C4-2B (cell line): ENCODE data around the gene ZP1.

Experiments used
- H3K27ac ChIP-seq: fragments of 450-650 bp; 2 replicates; pipeline ENCODE4 v1.5.1; 2017
- ZFX ChIP-seq: fragments of 450-650 bp; IDR thresholded peaks from 2 replicates; pipeline ENCODE4 v1.6.1; 2017
- TF ChIP-seq, protein P1 (sequence below): fragments of 450-650 bp; conservative IDR thresholded peaks from 2 replicates; pipeline ENCODE4 v1.5.1; 2017; ENCODE audit warnings: mild to moderate bottlenecking

ZP1 gene

DNA sequence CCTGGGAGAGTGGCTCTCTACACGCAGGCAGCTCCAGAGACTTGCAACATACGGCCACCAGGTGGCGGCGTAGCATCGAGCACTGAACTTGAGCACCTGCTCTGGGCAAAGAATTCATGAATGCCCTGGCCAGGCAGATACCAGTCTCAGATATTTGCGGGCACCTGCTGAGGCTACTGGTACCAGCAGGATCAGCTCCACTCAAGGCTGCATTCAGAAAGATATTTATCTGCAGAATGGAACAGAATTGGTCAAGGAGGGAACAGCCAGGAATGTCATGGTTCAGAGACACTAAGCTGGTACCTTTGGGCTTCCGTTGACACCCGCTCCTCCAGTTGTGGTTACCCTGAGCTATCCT lies 36.2 kb upstream of the ZP1 start:
- TF ChIP-seq, protein P1, sequence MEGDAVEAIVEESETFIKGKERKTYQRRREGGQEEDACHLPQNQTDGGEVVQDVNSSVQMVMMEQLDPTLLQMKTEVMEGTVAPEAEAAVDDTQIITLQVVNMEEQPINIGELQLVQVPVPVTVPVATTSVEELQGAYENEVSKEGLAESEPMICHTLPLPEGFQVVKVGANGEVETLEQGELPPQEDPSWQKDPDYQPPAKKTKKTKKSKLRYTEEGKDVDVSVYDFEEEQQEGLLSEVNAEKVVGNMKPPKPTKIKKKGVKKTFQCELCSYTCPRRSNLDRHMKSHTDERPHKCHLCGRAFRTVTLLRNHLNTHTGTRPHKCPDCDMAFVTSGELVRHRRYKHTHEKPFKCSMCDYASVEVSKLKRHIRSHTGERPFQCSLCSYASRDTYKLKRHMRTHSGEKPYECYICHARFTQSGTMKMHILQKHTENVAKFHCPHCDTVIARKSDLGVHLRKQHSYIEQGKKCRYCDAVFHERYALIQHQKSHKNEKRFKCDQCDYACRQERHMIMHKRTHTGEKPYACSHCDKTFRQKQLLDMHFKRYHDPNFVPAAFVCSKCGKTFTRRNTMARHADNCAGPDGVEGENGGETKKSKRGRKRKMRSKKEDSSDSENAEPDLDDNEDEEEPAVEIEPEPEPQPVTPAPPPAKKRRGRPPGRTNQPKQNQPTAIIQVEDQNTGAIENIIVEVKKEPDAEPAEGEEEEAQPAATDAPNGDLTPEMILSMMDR, result peak; percentile 97
- TF ChIP-seq ZFX, result no peak

DNA sequence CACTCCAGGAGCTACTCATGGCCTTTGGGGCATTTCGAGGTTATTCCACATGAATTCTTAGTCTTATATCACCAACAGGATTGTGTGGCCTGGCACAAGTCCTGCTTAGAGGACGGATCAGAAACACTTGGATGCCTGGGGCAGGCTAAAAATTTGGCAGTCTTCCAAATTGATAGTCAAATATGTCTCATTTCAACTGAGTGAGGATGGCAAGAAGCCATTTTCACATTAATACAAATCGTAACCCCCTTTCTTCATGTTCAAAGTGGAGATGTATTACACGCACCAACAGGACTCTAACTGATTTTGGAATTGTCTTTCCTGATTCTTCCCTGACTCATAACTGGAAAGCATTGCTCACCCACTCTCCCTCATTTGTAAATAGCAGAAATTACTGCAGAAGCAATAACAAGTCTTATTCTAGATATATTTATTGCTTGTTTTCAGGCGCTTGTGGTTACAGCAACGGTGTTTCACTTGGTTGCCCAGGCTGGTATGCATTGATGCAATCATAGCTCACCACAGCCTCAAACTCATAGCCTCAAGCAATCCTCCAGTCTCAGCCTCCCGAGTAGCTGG lies 35.8 kb upstream of the ZP1 start:
- no peak overlapping the region for H3K27ac ChIP-seq
- TF ChIP-seq, protein P1, result no peak
- no peak for TF ChIP-seq ZFX

More for the DNA sequence above, 36.2 kb upstream of the ZP1 start:
- H3K27ac ChIP-seq, result no peak overlapping the region

DNA sequence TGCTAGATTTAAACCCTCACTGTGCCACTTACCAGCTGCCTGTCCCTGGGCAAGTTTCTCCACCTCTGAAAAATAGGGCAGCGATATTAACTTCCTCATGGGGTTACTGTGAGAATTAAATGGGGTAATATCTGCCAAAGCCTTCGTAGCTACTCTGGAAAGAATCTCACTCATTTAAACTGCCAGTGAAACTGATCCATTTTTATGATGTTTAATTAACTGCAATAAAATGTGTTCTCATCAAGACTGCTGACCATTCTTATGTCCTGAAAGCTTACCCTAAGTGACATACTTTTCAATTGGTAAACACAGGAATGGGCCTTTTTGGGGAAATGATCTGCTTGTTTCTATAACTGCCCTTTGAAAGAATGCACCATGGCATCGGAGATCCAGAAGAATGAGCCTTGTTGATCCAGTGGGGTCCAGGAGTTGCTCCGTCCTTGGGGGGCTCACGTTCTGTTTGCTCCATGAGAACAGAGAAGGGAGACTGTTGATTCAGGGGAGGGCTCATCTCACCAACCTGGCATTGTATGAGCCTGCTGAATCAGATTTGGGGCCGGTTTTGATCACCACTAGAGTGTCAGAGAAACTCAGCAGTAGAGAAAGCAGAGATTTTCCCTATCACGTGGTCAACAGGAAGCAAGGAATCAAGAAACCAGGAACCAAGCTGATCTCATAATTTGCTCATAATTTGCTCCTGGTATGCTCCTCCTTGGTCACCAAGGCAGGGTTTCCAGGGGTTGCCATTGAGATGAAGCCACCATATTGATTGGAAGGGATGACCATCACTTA lies 32.4 kb upstream of the ZP1 start:
- TF ChIP-seq, protein P1, result no peak
- TF ChIP-seq ZFX, result no peak
- peak overlapping the region; percentile 75 for H3K27ac ChIP-seq

DNA sequence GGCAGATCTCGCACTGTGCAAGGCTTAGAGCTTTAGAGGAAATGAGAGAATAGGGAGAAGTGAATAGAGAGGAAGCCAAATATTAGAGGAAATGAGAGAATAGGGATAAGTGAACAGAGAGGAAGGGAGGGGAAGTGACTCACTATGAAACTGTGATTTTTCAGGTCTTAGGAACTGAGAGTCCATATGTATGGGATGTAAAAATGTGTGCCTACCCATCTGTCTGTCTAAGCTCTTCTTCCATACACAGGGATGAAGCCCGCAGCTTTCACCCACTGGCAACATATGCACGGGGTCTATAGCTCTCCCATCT lies 31.9 kb upstream of the ZP1 start:
- H3K27ac ChIP-seq, result peak overlapping the region; percentile 75
- TF ChIP-seq, protein P1, result no peak
- no peak for TF ChIP-seq ZFX

DNA sequence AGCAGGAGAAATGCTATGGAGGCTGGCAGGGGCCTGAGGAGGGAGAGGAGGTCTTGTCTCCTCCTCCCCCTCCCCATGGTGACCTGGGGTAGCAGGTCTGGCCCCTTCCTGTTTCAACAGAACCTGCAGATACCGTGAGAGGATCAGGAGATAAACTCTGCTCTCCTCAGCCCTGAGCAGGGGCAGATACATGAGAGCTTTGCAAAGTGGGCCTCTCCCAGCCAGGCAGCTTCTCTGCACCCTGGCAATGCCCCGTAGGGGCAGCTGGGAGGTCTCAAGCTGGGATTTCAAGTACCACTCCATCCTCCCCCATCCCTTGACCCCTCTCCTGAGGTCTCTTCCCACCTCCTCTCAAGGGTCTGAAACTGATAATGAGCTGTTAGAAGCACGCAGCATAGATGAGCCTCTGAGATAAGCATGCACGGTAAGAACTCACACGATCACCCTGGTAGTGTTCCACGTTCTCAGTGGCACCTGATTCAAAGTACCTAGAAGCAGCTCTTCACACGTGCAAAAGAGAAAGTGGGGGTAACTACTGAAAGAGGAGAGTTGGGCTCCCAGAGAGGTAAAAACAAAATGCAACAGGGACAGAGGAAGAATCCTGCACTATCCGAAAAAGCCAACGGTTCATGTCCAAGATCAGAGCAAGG lies 30.4 kb upstream of the ZP1 start:
- H3K27ac ChIP-seq, result no peak overlapping the region; the same call in 1 of the 2 replicates
- TF ChIP-seq, protein P1, result no peak
- TF ChIP-seq ZFX, result no peak

DNA sequence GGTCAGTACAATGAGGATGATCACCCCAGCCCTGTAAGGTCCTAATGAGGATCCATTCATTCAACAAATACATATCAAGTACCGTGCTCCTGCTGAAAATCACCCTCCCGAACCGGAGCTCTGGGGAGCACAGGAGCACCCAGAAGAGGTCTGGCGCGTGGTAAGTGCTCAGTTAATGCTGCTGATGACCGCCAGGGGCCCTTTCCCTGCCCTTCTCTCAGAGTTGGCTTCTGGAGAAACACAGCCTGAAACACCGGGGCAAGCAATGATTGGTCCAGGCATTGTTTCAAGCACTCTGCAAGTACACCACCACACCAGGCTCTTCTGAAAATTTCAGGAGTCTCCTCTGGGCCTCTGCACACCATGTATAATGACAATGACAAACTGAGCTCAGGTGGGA lies 29.2 kb upstream of the ZP1 start:
- H3K27ac ChIP-seq, result peak overlapping the region; percentile 40
- TF ChIP-seq ZFX, result no peak

DNA sequence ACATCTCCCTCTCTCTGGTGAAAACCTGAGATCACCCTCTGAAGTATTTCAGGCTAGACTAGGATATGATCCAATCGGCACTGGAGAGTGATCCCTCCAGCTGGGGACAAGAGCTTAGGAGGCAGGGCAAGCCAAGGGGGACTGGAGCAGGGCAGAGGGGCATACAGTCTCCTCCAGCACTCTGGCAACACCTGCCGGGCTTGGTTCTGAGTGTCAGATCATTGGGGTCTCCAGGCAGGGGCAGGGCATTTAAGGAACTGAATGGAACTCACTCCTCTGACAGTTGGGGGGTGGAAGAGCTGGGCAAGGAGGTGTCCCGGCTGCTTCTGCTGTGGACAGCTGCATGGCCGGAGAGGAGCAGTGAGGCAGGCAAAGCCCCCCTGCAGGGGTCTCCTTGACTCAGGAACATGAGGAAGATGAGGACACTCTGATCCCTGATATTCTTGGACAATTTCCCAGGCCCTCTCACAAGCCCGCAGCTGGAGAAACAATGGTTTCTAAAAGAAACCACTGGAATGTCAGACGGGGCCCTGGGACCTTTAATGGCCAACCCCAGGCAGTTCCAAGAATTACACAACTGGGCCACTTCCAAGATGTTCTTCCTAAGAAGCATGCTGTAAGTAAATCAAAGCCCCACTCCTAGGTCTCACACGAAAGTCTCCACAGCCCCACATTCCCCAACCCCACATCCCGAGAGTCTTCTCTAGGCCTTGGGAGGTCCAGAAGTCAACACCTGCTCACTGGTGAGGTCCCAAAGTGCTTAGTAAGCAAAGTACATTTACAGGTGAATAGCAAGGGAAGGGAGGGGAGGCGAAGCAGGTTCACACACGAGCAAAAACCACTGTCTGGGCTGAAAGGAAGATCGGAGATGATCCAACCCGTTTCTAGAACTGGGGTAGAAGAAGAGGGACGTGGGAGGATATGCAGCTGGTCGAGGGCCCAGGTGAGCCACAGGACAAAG lies 26.6 kb upstream of the ZP1 start:
- TF ChIP-seq ZFX, result no peak
- TF ChIP-seq, protein P1, result no peak
- peak overlapping the region; percentile 76 for H3K27ac ChIP-seq
